GM21526 (cell line): ENCODE measurements around the gene UBE2H.

Experiments used
- ATAC-seq: cut with Tn5 transposase; IDR thresholded peaks from one replicate; pipeline ENCODE4 v1.9.1; 2021; ENCODE audit warnings: moderate library complexity; ENCODE audit not compliant: unreplicated experiment, low FRiP score

UBE2H gene

DNA sequence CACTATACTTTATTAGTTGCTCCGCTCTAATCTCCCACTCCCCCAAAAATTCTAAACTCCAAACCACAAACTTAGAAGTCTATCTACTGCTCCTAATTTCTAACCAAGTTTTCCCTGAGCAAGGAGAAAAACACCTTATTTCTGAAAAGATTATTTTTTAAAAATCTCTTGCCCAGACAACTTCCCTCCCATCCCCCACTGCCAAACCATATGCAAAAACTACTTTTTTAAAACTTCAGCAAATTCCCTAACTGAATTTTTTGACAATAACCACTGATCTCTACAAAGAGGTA lies 1.9 kb downstream of the UBE2H start:
- no peak for ATAC-seq

DNA sequence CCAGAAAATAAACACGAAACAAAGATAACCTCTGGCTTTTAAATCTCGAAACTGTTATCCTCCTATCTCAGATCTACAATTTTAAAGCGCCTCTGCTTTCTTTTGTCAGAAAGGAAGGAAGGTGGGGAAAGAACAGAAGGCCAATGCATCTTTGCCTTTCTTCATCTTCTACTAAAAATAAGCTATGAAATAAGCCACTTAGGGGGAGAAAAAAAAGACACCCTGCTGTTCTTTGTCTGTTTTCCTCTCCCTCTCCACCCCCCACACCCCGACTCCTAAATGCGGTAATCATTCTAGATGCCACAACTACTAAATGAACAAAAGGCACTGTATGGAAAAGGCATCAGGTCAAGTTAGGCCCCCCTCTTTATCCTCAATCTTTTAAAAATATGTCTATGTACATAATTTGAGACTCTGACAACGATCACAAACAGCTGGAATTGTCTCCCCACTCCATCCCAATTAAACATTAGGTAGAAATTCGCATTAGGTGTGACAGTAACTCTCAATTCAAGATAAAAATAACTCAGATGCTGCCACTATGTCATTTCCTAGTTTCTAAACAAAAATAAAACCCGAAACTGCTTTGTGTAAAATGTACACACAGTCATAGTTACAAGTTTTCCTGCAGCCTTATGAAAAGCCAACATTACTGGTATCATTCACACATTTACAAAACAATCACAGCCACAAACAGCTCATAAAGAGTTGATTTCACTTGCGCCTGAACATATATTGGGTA lies 2.4 kb downstream of the UBE2H start:
- ATAC-seq, result no peak

DNA sequence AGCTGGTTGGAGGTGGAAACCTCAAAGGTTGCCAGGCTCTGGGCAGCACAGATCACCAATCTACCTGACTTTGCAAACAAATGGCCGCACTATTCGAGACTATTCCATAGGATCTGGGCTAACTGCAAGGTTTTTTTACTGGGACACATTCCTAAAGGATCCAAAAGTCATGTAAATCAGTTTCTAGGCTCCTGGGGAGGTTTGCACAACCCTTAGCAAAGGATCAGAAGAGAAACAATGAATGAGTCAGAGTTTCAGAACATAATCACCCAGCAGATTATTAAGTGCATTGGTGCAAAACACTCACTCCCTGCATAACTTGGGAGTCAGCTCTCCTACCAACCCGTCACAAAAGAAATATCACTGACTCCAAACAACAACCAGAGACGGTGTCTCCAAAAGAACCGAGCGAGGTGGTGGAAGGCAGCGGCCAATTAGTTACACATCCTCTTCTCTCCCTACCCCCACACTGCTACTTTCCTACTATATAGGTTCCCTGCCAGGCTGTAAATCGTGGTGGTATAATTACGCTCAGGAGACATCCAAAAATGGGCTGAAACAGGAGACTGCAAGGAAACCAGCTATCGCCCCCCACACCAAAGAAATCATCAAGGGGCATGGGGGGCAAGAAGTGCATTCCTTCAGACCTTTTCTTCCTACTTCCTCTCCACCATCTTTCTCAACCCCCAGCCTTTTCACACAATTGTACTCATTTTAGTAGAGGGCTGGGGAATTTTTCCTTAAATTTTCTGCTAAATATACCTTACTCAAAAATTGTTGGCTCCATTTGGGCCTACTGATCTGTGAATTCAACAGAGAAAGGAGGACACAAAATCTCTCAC lies 3.2 kb downstream of the UBE2H start:
- ATAC-seq, result peak; percentile 6

DNA sequence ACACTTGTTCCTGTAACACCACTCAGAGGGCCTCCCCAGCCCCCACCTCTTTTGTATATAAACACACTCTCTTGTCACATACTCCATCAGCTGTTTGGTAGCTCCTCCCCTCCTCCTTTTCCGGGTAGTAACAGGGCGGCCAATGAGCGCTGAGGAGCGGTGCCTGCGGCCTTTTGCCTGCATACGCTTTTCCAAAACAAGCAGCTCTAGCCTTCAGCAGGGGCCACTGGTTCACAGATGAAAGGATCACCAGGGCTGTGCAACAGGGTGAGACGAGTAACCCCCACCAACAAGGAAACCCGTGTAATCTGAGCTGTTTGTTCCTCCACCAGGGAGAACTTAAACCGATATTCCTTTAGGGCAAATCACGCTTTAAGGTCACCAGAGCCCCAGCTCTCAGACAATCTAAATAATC lies 3.9 kb downstream of the UBE2H start:
- ATAC-seq, result peak; percentile 51

DNA sequence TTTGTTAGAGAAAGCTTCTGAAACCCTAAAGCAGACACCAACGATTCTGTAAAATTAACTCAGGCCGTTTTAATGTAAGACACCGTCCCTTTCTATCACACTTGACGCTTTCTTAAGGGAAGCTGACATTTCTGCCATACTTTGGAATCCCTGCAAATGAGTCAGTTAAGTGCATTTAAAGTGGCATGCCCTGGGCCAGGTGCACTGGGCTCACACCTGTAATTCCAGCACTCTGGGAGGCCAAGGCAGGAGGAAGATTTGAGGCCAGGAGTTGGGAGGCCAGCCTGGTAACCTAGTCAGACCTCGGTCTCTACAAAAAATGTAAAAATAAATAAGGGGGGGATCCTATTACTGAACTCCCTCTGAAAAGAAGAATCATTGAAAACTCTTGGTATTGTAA lies 4.4 kb downstream of the UBE2H start:
- no peak for ATAC-seq

DNA sequence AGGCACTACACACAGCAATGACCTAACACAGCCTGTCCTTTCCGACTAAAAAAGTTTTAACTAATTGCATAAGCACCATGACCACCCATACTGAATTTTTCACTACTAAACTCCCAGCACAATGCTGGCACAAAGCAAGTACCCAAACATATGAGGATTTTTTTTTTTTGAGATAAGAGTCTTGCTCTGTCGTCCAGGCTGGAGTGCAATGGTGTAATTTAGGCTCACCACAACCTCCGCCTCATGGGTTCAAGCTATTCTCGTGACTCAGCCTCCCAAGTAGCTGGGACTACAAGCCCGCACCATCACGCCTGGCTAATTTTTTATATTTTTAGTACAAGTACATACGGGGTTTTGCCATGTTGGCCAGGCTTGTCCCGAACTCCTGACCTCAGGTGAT lies 5.1 kb downstream of the UBE2H start:
- no peak for ATAC-seq

DNA sequence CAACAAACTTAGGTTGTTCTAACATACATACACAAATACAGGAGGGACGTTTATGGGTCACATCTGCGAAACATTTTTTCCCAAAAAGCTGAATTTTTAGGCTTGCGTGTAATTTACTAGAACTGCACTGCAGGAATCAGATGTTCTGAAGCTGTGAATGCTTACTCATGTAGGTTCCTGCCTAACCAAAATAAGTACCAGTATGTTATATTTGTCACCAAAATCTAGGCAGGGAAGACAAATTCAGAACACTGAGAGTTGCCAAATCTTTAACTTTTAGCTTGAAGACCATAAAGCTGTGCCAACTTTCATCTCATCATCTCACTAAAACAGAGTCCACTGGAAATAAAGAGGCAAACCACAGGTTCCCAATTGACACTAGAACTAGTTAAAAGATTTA lies 5.7 kb downstream of the UBE2H start:
- ATAC-seq, result no peak

DNA sequence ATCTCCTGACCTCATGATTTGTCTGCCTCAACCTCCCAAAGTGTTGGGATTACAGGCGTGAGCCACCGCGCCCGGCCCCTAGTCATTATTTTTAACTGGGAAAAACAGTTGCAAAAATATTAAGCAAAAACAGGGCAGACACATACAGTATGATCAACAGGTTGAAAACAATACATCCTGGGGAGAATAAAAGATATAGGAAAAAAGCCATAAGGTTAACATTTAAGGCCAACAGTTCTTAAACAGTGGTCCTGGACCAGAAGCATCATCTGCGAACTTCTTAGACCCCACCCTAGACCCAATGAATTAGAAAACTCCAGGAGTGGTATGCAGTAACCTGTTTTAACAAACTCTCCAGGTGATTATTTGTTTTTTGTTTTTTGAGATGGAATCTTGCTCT lies 6.5 kb downstream of the UBE2H start:
- no peak for ATAC-seq

DNA sequence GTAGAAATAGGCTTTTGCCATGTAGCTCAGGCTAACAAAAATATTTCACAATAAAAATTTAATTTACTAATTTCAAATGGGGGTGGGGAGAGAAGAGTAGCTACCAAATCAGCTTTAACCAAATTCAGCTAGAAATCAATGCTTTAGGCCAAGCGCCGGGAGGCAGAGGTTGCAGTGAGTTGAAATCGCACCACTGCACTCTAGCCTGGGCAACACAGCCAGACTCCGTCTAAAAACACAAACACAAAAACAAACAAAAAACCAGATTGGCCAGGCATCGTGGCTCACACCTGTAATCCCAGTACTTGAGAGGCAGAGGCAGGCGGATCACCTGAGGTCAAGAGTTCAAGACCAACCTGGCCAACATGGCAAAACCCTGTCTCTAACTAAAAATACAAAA lies 9.4 kb downstream of the UBE2H start:
- ATAC-seq, result no peak

DNA sequence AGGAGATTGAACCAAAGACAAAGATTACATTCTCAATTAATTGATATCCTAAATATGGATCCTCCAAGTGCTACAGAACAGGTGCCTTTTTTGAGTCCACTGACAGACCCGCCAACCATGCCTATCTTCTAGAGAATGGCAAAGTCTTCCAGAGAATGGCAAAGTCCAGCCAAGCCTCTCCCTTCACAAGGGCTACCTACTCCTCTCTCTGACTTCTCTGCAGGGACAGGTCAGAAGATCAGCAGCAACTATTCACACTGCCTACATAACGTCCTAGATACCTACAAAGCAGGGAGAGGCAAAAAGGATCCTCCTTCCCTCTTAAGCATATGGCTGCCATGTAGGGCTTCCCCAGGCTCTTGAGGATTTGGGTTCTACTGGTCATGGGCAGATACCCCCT lies 12.4 kb downstream of the UBE2H start:
- no peak for ATAC-seq

DNA sequence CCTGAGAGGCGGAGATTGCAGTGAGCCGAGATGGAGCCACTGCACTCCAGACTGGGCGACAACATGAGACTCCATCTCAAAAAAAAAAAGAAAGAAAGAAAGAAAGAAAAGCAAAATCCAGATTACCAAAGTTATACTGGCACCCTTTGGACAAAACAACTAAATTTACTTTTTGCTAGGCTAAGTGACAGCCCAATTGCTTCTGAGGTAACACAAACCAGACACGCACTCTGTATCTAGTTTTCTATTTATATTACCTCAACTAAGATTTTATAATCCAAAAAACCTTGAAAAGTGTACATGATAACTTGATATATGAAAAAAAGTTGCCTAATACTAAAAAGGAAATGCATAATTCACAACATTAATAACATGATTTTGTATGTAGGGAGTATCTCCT lies 12.9 kb downstream of the UBE2H start:
- no peak for ATAC-seq

DNA sequence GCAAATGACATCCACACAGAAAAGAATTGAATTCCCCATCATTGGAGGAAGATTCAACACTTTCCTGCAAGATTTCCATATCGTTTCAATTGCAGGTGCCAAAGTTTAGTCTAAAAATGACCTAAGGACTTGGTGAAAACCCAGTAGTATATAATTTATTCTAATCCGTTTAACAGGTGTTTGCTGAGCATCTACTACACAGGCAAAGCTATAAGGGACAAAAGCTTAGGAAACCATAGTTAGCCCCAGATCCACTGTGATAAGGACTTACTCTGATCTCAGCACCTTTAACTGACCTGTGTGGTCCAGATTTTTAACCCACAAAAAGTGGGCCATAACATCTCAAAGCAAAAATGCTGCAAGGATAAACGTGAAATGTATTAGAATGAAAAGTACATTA lies 19.1 kb downstream of the UBE2H start:
- no peak for ATAC-seq

DNA sequence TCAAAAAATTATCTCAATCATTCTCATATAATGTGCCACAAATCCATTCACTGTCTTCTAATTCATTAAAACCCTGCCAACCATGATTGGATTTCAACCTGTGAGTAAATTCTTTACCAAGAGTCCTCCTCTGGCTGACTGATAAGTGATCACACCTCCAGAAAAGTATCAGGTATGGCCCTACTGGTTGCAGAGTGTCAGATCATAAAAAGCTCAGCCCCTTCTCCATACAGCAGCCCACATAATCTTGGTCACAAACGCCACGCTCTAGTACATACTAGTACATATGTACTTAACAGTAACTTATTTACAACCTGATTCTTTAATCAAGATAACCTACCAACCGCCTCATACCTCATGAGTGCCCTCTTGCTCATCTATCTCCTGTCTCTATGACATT lies 26.1 kb downstream of the UBE2H start:
- ATAC-seq, result no peak

DNA sequence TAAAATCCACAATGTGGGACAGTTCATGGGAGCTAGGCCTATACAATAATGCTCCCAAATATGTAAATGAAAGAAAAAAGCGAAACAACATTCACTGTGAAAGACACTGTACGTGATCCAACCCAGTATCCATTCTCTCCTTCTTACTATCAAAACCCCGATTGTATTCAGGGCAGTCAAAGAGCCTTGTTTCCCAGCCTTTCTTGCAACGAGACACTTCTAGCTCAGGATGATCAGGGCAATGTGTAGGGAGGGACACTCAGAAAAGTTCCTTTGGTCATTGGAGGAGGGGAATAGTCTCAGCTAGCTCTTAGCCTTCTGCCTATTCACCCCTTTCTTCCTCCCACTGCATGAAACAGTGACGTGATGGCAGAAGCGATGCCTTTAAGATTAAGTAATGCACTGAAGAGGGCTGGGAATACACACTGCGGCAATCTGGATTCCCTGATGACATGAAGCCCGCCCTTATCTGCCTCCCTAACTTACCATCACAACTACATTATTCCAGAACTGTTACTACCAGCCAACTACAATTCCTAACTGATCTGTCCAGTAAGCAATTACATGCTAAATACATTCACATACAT lies 27.3 kb downstream of the UBE2H start:
- no peak for ATAC-seq

DNA sequence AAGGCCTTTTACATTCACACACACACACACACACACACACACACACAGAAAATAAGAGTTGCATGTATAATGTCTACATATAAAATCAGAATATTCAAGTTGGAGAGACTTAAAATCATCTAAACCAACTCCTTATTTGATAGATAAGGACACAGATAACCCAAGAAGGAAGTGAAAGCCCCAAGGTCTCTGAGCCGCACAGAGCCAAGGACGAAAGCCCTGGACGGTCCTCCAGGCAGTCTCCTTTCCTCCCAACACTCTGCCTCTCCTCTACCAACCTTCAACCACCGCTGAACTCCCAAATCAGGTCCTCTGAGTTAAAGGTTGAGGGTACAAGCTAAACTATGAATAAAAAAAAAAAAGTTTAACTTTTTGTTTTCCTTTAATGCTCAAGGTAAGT lies 28.2 kb downstream of the UBE2H start:
- ATAC-seq, result no peak

DNA sequence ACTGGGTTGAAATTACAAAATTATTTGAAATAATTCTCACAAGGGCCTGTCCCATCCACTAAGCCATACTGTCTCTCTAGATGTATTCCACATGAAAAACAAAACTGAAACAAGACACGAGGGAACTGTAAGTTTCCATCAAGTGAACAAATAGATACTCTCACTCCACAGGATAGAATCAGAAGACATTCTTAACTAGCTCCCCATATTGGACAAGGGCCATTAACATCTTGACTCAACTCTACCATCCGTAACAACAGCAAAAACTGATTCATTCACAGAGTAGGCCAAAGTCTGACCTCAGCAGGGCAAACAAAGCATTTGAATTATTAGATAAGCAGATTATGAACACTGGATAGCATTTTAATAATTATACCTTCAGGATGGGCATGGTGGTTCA lies 29.1 kb downstream of the UBE2H start:
- no peak for ATAC-seq

DNA sequence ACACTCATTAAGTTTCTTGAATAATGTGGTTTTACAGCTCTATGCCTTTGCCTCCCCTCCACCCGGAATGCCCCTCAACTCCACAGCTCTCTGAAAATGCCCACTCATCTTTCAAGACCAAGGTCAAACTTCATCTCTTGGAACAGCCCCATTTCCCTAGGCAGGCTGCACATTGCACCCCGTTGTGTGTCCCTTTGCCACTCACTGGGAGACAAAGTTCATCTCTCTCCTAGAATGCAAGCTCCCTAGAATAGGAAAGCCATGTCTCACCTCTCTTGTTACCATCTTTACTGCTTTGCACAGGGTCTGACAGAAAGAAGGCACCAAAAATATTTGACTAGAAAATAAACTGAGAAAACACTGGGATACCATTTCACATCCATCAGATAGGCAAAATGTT lies 33.3 kb downstream of the UBE2H start:
- no peak for ATAC-seq

DNA sequence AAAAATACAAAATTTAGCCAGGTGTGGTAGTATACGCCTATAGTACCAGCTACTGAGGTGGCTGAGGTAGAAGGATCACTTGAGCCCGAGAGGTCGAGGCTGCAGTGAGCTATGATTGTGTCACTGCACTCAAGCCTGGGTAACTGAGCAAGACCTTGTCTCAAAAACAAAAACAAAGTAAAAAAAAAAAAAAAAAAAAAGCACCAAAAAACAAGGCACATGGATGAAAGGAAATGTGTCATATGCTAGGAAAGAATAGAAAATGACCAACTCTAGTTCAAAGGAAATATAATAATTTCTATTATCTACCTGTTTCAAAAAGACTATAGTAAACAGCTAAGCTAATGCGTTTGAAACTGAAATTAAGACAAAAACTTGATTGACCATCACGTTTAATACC lies 33.8 kb downstream of the UBE2H start:
- no peak for ATAC-seq

DNA sequence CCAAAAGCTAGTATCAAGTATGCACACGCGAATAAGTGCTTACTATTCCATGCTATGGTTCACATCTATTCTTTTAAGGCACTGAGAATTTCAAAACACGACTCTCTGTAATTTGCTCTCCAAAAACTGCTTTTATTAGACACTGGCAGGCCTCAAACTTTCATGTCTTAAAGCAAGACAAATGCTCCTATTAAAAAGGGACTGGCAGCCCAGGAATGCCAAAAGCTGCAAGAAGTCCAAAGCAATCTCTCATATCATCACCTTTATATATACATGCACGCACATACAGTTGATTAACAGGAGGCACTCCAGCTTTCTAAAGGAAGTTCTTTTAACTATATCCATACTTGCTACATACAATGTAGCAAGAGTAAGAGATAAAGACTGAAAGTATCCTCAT lies 34.8 kb downstream of the UBE2H start:
- ATAC-seq, result no peak

DNA sequence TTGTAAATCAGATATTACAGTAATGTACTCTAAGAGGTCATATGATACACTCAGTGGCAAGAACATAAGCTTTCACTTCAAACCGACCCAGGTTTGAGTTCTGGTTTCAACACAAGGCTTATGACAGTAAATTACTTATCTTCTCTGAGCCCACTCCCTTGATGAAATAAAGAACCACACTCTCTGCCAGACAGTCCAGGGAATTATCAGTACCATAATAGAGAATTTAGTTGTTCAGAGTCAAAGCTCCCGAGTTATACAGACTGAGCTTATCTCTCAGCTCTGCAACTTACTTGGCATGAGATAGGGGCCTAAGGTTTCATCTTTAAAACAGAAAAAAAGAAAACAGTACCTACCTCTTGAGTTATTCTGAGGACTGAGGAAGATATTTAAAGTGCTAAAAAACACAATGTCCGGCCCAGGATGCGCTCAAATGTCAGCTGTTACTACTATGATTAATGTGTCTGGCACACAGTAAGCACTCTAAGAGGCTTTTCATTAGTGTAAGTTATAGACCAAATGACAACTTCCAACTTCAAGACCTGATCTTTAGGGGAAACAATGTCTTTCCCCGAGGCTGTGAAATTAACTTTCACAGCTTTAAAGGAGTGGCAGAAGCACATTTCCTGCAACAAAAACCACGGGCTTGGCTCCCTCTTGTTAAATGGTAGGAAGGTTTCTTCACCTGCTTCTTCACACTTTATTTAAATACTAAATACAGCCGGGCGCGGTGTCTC lies 38.1 kb downstream of the UBE2H start:
- ATAC-seq, result no peak

DNA sequence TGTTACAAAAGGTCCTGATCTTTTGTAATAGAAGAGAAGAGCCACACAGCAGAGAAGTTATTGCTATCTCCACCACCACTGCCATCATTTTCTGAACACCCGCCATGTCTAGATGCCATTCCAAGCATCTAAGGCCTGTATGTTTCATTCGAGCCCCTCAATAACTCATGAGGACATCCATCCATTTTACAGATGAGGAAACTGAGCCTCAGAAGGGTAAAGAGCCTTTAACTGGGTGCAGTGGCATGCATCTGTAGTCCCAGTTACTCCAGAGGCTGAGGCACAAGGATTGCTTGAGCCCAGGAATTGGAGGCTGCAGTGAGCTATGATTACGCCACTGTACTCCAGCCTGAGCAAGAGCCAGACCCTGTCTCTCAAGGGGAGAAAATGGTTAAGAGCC lies 39.3 kb downstream of the UBE2H start:
- no peak for ATAC-seq
